Loucy (cell line): ENCODE data around the gene CD46.

ENCODE experiments used
- EZH2phosphoT487 ChIP-seq: fragments of 200-600 bp; IDR thresholded peaks from 2 replicates; pipeline ENCODE4 v1.6.1; 2018; ENCODE audit warnings: antibody characterized with exemption, mild to moderate bottlenecking, moderate library complexity, borderline replicate concordance
- TF ChIP-seq, protein P1 (sequence below): fragments of 200-600 bp; sonication (generic); conservative IDR thresholded peaks from 2 replicates; pipeline ENCODE4 v1.5.1; 2014; ENCODE audit warnings: mild to moderate bottlenecking, antibody characterized with exemption, low read length

GRCh38 chr1:207829576-207829975, 77.7 kb downstream of the CD46 start:
- TF ChIP-seq, protein P1, sequence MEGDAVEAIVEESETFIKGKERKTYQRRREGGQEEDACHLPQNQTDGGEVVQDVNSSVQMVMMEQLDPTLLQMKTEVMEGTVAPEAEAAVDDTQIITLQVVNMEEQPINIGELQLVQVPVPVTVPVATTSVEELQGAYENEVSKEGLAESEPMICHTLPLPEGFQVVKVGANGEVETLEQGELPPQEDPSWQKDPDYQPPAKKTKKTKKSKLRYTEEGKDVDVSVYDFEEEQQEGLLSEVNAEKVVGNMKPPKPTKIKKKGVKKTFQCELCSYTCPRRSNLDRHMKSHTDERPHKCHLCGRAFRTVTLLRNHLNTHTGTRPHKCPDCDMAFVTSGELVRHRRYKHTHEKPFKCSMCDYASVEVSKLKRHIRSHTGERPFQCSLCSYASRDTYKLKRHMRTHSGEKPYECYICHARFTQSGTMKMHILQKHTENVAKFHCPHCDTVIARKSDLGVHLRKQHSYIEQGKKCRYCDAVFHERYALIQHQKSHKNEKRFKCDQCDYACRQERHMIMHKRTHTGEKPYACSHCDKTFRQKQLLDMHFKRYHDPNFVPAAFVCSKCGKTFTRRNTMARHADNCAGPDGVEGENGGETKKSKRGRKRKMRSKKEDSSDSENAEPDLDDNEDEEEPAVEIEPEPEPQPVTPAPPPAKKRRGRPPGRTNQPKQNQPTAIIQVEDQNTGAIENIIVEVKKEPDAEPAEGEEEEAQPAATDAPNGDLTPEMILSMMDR = no peak
- no peak for TF ChIP-seq EZH2phosphoT487
